ENCODE measurements around the gene HMGCR. TPM values are rescaled to one million over a fixed set of nuclear protein-coding genes. Genes with fewer than 3 reads are reported as not detected.

The HMGCR gene
- polyA plus RNA-seq, 1 of the 3 experiments (the other 2 are of a cell fraction), result 8.2 TPM

GRCh38 chr5:75380099-75380498 lies 43.1 kb downstream of the HMGCR start:
- H3K9ac ChIP-seq, result no peak overlapping the region
- H3K9me2 ChIP-seq, result no peaks in the 10 kb centered on the region
- CTCF ChIA-PET, result no interaction called here
- peaks cover 0 to 2% of the 10 kb centered on the region in 2 experiments; a peak in 2 of 4 replicates for H3K4me1 ChIP-seq (ENCODE audit: control insufficient read depth in 1 of 2, insufficient read depth in 2 of 2, low read depth in 1 of 2, low read length in 1 of 2)
- no peak for TF ChIP-seq POLR2AphosphoS5 (IDR thresholded peaks at IDR 0.05; ENCODE audit: low read depth, low read length)
- TF ChIP-seq MEF2A (IDR thresholded peaks at IDR 0.05; ENCODE audit: borderline replicate concordance, low read depth), result no peak
- TF ChIP-seq USF2 (IDR thresholded peaks at IDR 0.05; ENCODE audit: borderline replicate concordance, low read depth, low read length), result no peak
- no peak for TF ChIP-seq ZBTB33 (IDR thresholded peaks at IDR 0.05; ENCODE audit: borderline replicate concordance, low read depth)
- no peak for TF ChIP-seq TAF1 (IDR thresholded peaks at IDR 0.05; ENCODE audit: borderline replicate concordance, low read depth, low read length)
- H3K4me3 ChIP-seq (ENCODE audit: low read depth in 2 of 2, low read length in 1 of 2), result no peak overlapping the region
- H3K27ac ChIP-seq (ENCODE audit: low read depth in 2 of 2, low read length in 1 of 2), result no peak overlapping the region
- no peaks in the 10 kb centered on the region for H3K9me3 ChIP-seq
- H3F3A ChIP-seq (replicated peaks; ENCODE audit: insufficient read depth), result peaks cover 6% of the 10 kb centered on the region
- POLR2A ChIA-PET, result no interaction called here
- no peak for DNase-seq
- H2AFZ ChIP-seq (ENCODE audit: low read depth), result no peak overlapping the region
- H4K20me1 ChIP-seq (ENCODE audit: insufficient read depth), result no peaks in the 10 kb centered on the region
- H3K4me2 ChIP-seq, result no peak overlapping the region
- H3K79me2 ChIP-seq (ENCODE audit: insufficient read depth), result no peaks in the 10 kb centered on the region
- WGBS (ENCODE audit: low lambda C conversion rate), result 93% methylated on average over 1 of the region's 1 CpG
- no peaks in the 10 kb centered on the region for H3K27me3 ChIP-seq (ENCODE audit: insufficient read depth)
- peaks cover 33 to 45% of the 10 kb centered on the region in 2 experiments for H3K36me3 ChIP-seq (replicated peaks in 1 of 2; ENCODE audit: control insufficient read depth in 1 of 2, insufficient read depth in 2 of 2, low read length in 1 of 2)

GRCh38 chr5:75381456-75381855 lies 44.4 kb downstream of the HMGCR start:
- H3K79me2 ChIP-seq (ENCODE audit: insufficient read depth), result no peaks in the 10 kb centered on the region
- no peaks in the 10 kb centered on the region; a peak in 2 of 4 replicates for H3K4me1 ChIP-seq (ENCODE audit: control insufficient read depth in 1 of 2, insufficient read depth in 2 of 2, low read depth in 1 of 2, low read length in 1 of 2)
- ChIA-PET CTCF (no interaction called here), POLR2A (no interaction called here)
- no peak overlapping the region for H3K4me3 ChIP-seq (ENCODE audit: low read depth in 2 of 2, low read length in 1 of 2)
- DNase-seq, result no peak
- H3K9me2 ChIP-seq, result no peaks in the 10 kb centered on the region
- H3K9me3 ChIP-seq, result no peaks in the 10 kb centered on the region
- H3K36me3 ChIP-seq (replicated peaks in 1 of 2; ENCODE audit: control insufficient read depth in 1 of 2, insufficient read depth in 2 of 2, low read length in 1 of 2), result peaks cover 33 to 57% of the 10 kb centered on the region in 2 experiments
- no peak overlapping the region for H3K27ac ChIP-seq (ENCODE audit: low read depth in 2 of 2, low read length in 1 of 2)
- H4K20me1 ChIP-seq (ENCODE audit: insufficient read depth), result no peaks in the 10 kb centered on the region
- H3F3A ChIP-seq (replicated peaks; ENCODE audit: insufficient read depth), result peaks cover 6% of the 10 kb centered on the region
- no peaks in the 10 kb centered on the region for H3K27me3 ChIP-seq (ENCODE audit: insufficient read depth)
- no peak overlapping the region for H3K9ac ChIP-seq
- 89% methylated on average over 4 of the region's 4 CpGs for WGBS (ENCODE audit: low lambda C conversion rate)
- H3K4me2 ChIP-seq, result no peak overlapping the region
- no peak overlapping the region for H2AFZ ChIP-seq (ENCODE audit: low read depth)
- no peak for TF ChIP-seq FOSL2 (IDR thresholded peaks at IDR 0.05; ENCODE audit: borderline replicate concordance, low read depth)
- no peak for TF ChIP-seq SIN3A (IDR thresholded peaks at IDR 0.05; ENCODE audit: borderline replicate concordance, low read depth, low read length)
- TF ChIP-seq PBX3 (IDR thresholded peaks at IDR 0.05), result no peak
- no peak for TF ChIP-seq MXI1 (IDR thresholded peaks at IDR 0.05; ENCODE audit: low read depth, low read length)
- TF ChIP-seq GATA2 (CRISPR knock-in tag; IDR thresholded peaks at IDR 0.05), result no peak
- TF ChIP-seq CHD2 (IDR thresholded peaks at IDR 0.05; ENCODE audit: low read length, partially characterized antibody), result no peak
- TF ChIP-seq EZH2phosphoT487 (IDR thresholded peaks at IDR 0.05; ENCODE audit: borderline replicate concordance, low read depth), result no peak
- no peak for TF ChIP-seq MAX (IDR thresholded peaks at IDR 0.05; ENCODE audit: low read depth)
- no peak for TF ChIP-seq NFIC (IDR thresholded peaks at IDR 0.05; ENCODE audit: borderline replicate concordance)
- no peak for TF ChIP-seq TAF1 (IDR thresholded peaks at IDR 0.05; ENCODE audit: borderline replicate concordance, low read depth, low read length)
- TF ChIP-seq REST (IDR thresholded peaks at IDR 0.05; ENCODE audit: low read depth, low read length), result no peak
- no peak for TF ChIP-seq GABPA (IDR thresholded peaks at IDR 0.05; ENCODE audit: low read depth)
- no peak for TF ChIP-seq EP300 (IDR thresholded peaks at IDR 0.05; ENCODE audit: borderline replicate concordance in 1 of 2, low read depth in 1 of 2, low read length in 1 of 2)
- TF ChIP-seq CTCF (IDR thresholded peaks at IDR 0.05), result no peak
